SW480 (cell line): ENCODE results near the gene PPP1CA.
"Not testable (repeated sequence)": the region's sequence is repeated elsewhere in the genome, so short reads cannot be mapped to it uniquely, and the experiment has no call there.

Source experiments
- DNase-seq: peaks from one replicate; pipeline ENCODE4 v3.0.0-alpha.2; 2016; ENCODE audit warnings: low spot score

PPP1CA gene

DNA sequence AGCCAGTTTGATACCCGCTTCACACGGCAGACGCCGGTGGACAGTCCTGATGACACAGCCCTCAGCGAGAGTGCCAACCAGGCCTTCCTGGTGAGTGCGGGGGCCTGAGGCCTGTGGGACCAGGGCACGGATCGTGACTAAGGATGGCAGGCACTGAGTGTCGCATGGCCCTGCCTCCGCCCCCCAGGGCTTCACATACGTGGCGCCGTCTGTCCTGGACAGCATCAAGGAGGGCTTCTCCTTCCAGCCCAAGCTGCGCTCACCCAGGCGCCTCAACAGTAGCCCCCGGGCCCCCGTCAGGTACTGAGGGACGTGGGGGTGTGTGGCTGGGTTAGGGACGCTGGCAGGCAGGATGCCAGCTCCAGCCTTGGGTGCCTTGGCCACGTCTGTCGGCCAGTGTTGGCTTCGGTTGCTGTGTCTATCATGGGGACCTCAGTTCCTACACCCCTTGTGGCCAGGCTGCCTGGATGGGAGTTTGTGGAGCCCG, 32.8 kb upstream of the PPP1CA start:
- DNase-seq = no peak

DNA sequence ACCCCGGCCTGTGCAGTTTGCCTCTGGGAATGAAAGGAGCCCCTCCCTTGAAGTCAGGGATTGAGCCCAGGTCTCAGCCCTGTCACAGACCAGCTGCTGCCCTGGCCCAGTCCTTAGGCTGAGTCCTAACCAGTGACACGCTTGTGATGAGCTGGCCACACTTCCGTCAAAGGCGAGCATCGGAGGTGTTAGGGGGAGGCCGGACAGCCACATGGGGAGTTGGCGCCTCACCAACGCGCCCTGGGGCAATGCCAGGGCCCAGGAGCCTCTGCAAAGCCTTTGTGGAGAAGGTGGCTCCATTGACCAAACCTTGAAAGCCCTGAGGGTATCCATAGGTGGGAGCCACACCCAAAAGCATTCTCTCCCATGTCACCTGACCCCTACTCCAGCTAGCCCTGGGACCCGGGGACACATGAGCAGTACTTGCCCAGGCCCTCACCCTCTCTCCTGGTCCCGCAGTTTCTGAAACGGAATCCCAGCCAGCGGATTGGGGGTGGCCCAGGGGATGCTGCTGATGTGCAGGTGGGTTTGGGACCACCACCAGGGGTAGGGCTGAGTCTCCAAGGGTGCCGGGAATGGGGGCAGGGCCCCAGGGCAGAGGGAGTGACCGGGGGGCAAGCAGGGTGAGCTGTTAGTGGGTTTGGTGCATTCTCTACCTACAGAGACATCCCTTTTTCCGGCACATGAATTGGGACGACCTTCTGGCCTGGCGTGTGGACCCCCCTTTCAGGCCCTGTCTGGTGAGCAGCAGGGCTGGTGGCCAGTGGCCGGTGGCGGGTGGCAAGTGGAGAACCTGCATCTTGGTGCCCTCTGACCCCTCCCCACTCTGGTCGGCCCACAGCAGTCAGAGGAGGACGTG, 32.1 kb upstream of the PPP1CA start:
- DNase-seq = no peak

DNA sequence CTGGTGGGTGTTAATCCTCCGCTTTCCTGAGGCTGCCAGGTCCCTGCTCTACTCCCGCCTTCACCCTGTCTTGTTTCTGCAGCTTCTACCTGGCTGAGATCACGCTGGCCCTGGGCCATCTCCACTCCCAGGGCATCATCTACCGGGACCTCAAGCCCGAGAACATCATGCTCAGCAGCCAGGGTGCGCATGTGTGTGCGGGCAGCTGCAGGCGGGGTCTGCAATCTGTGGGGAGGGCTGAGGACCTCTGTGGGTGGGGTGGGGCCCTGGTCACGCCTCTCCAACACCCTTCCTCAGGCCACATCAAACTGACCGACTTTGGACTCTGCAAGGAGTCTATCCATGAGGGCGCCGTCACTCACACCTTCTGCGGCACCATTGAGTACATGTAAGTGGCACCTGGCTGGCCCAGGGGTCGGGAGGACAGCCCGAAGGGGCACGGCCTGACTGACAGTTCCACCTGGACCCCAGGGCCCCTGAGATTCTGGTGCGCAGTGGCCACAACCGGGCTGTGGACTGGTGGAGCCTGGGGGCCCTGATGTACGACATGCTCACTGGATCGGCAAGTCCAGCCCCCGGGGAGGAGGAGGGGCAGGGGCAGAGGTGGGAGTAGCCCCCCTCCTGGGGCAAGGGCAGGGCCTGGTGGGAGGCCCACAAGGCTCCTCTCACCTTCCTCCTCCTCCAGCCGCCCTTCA, 31.1 kb upstream of the PPP1CA start:
- DNase-seq = no peak

DNA sequence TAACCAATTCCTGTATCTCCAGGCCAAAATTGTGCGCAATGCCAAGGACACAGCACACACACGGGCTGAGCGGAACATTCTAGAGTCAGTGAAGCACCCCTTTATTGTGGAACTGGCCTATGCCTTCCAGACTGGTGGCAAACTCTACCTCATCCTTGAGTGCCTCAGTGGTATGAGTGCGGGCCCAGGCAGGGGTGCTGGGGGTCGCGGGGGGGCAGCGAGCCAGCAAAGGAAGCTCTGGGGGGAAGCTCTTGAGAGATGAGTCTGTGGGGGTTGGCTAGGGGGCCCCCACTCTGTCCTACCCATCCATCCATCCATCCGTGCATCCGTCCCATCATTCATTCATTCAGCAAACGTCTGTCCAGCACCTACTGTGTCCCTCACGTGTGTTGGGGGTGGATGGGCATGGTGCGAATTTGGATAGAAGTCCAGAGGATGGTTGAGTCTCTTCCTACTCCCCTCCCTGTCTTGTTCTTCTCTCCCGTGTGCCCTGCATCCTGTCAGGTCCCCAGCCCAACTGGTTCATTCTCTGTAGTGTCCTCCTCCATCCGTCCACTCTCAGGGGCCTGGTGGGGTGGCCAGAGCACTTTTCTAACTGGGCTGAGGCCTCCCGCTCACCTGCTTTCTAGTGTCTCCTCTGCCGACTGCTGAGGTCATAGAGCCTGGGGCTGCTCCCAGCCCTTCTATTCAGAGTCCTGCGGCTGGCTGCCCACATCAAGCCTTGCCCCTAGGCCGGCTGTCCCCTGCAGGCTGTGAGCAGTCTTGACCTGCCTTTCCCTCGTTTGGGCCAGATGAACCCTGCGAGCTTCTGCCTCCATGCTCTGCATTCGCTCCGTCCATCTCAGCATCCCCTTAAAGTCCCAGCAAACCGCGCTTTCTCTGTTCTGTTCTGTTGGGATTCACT, 29.9 kb upstream of the PPP1CA start:
- DNase-seq = no peak

DNA sequence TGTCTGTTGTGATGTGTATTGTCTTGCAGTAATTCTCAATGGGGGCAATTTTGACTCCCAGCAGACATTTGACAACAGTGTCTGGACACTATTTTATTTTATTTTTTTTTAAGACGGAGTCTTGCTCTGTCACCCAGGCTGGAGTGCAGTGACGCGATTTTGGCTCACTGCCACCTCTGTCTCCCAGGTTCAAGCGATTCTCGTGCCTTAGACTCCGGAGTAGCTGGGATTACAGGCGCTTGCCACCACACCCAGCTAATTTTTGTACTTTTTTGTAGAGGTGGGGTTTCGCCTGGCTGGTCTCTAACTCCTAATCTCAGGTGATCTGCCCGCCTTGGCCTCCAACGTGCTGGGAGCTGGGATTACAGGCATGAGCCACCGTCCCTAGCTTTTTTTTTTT, 28.1 kb upstream of the PPP1CA start:
- DNase-seq = no peak

DNA sequence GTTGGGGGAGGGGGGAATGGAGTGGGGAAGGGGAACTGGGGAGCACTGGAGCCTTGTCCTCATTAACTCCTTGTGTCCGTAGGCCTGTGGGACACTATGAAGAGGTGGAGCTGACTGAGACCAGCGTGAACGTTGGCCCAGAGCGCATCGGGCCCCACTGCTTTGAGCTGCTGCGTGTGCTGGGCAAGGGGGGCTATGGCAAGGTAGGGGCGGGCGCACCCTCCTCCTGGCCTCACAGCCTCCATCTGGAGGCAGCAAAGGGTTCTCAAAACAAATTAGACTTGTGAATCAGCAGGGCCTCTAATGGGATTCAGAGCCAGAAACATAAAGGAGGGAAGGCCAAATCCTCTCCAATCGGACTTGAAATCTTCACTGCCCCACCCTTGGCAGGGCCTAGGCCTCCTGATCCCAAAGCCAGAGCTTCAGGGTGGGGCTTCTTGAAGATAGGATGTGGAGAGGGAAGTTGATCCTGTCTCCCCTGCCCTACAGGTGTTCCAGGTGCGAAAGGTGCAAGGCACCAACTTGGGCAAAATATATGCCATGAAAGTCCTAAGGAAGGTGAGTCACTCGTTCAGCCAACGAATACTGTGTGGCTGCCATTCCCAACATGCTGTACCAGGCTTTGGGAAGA, 27.5 kb upstream of the PPP1CA start:
- no peak for DNase-seq

DNA sequence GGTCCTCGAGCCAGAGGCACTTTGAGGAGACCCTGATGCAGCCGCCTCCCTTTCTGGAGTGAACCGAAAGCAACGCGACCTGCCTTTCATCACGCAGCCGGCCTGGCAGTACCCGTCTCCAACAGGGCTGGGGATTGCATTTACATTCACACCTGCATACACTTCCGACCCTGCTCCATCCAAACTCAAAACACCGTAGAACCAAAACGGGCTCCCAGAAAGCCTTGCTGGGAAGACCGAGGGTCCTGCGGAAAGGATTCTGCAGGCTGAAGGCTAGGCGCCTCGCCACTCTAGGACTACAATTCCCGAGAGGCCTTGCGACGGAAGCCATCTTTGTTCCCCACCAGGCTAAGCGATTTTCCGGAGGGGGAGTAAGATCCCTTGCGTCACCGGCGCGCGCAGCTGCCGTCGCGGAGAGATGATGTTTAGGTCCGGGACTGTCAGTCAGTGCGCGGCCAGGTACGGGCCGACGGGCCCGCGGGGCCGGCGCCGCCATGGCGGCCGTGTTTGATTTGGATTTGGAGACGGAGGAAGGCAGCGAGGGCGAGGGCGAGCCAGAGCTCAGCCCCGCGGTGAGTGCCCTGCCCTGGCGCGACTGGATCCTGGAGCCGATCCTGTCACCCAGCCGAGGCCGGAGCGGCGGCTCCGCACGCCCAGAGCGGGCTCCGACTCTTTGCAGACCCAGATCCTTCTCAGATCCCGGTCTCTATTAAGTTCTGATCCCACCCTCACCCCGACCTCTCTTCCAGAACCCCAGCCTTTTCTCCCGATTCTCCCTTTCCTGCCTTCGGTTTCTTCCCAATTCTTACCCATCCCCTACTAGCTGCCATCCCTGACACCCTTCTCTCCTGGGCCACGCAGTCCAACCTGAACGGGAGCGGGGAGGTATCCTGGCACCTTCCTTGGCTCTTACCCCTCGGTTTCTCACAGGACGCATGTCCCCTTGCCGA, 26.7 kb upstream of the PPP1CA start, which contains the start of gene RPS6KB2:
TSS of gene RPS6KB2 (plus strand) at position 443 of the 950 bp plus-strand sequence. CDS start at position 495, 52 bp downstream.
- DNase-seq = peak; percentile 97

DNA sequence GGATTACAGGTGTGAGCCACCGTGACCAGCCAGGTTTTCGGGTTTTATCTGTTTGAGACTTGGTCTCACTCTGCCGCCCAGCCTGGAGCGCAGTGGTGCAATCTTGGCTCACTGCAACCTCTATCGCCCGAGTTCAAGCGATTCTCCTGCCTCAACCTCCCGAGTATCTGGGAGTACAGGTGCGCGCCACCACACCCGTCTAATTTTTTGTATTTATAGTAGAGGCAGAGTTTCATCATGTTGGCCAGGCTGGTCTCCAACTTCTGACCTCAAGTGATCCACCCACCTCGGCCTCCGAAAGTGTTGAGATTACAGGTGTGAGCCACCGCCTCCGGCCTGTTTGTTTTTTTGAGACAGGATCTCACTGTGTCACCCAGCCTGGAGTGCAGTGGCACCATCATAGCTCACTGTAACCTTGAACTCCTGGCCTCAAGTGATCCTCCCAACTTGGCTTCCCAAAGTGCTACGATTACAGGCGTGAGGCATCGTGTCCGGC, 25.8 kb upstream of the PPP1CA start:
- DNase-seq = not testable (repeated sequence)

DNA sequence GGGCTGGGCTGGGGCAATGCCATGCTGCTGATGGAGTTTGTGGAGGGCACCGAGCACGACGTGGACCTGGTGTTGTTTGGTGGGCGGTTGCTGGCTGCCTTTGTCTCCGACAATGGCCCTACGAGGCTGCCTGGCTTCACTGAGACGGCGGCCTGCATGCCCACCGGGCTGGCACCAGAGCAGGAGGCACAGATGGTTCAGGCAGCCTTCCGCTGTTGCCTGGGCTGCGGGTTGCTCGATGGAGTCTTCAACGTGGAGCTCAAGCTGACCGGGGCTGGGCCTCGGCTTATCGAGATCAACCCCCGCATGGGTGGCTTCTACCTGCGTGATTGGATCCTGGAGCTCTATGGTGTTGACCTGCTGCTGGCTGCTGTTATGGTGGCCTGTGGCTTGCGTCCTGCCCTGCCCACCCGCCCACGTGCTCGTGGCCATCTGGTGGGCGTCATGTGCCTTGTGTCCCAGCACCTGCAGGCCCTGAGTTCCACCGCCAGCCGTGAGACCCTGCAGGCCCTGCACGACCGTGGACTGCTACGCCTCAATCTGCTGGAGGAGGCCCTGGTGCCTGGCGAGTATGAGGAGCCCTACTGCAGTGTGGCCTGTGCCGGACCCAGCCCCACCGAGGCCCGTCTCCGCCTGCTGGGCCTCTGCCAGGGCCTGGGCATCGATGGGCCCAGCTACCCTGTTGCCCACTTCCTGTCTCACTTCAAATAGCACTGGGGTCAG, 22.4 kb upstream of the PPP1CA start:
- DNase-seq = no peak

DNA sequence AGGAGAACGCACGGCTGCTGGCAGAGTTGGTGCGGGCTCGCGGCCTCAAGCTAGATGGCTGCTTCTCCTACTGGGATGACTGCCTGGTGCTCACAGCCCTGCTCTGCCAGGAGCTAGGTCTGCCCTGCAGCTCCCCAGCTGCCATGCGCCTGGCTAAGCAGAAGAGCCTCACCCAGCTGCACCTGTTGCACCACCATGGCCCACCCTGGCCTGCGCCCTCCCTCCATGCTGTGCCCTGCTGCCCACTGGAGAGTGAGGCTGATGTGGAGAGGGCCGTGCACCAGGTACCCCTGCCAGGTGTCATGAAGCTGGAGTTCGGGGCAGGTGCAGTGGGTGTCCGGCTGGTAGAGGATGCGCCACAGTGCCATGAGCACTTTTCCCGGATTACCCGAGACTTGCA, 21.8 kb upstream of the PPP1CA start:
- no peak for DNase-seq

DNA sequence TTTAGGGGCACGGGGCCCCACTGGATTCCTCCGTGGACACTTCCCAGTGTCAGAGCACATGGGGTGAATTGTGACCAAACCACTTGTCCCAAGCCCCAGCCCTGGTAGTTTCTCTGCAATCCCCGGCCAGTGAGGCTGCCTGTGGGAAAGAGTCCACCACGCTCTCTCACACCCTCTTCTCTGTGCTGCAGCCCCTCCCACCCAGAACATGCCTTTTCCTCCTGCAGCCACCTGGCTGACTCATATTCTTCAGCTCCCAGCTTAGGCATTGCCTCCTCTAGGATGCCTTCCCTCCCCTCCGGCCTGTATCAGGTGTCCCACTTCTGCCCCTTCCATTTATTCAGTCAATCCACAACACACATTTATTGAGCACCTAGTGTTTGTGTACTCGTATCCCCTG, 21.2 kb upstream of the PPP1CA start:
- peak; percentile 66 for DNase-seq

DNA sequence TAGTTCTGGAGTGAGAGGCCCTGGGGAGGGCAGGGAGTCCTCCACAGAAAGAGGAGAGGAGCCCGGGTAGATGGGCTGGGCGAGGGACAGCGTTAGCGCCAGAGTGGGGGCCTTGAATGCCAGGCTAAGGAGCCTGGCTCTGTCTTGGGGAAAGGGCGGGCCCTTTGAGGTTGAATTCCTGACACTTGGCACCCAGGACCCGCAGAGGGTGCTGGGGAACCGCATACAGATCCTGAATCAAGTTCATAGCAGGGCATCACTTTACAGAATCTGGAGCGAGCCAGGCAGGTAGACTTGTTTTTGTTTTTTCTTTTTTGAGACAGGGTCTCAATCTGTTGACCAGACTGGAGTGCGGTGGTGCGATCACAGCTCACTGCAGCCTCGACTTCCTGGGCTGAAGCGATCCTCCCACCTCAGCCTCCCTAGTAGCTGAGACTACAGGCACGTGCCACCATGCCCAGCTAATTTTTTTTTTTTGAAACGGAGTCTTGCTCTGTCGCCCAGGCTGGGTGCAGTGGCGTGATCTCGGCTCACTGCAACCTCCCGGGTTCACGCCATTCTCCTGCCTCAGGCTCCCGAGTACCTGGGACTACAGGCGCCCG, 19.9 kb upstream of the PPP1CA start:
- no peak for DNase-seq

DNA sequence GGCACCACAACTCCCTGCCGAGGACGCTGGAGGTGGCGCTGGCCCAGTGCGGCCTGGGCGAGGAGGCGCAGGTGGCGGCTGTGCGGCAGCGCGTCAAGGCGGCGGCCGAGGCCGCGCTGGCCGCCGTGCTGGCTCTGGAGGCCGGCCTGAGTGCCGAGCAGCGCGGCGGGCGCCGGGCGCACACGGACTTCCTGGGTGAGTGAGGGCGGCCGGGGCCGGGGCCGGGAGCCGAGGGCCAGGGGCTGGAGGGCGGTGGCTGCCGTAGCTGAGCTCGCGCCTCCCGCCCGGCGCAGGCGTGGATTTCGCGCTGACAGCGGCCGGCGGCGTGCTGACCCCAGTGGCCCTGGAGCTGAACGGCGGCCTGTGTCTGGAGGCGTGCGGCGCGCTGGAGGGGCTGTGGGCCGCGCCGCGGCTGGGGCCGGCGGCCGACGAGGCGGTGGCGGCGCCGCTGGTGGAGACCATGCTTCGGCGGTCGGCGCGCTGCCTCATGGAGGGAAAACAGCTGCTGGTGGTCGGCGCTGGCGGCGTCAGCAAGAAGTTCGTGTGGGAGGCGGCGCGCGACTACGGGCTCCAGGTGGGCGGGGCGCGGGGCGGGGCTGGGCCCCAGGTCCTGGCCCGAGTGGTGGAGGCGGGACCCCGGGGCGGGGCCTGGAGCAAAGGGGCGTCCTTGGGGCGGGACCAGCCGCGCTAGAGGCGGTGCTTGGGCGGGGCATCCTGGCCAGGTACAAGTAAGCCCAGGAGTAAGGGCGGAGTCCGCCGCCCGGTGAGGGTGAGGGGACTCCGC, 19.2 kb upstream of the PPP1CA start:
- DNase-seq = peak; percentile 91

DNA sequence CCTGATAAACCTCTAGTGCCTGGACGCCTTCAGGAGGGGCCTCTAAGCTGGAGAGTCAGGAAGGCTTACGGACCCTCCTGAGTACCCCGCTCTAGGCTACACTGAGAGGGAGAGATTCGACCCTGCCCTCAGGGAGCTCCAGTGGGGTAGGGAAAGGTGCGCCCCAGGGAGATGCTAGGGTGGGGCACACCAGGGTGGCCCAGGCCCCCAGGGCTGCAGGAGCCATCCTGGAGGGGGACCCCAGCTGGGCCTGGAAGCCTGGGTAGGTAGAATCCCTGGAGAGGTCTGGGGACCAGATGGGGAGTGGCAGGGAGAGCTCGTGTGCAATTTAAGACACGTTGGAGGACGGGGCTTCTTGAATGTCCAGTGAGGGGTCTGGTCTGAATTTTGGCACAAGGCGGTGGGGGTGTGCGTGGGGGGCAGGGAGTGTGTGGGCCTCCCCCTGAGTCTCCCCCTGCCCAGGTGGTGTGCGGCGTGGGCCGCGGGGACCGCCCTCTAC, 18.5 kb upstream of the PPP1CA start:
- DNase-seq = no peak

DNA sequence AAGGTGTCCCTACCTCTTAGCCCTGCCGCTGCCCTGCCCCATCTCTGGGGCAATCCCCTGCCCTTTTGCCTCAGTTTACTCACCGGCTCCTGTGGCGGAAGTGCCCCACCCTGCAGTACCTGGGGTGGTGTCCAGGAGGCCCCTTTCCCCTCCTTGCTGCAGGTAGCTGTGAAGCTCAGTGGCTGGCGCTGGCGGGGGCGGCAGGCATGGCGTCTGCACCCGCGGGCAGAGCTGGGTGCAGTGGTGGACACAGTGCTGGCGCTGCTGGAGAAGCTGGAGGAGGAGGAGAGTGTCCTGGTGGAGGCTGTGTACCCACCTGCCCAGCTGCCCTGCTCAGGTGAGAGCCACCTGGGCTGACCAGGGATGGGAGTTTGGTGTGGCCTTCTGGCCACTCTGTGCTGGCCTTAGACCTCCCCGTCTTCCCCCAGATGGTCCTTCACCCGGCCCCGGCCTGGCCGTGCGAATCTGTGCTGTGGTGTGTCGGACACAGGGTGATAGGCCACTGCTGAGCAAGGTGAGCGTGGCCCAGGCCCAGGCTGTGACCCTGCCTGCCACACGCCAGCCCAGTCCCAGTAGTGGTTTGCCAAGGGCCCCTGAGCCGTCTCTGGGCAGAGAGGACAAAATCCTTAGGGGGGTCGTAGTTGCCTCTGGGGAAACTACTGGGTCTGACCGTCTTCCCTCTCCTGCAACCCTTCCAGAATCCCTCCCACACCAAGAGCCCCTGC, 17.8 kb upstream of the PPP1CA start:
- DNase-seq = no peak

DNA sequence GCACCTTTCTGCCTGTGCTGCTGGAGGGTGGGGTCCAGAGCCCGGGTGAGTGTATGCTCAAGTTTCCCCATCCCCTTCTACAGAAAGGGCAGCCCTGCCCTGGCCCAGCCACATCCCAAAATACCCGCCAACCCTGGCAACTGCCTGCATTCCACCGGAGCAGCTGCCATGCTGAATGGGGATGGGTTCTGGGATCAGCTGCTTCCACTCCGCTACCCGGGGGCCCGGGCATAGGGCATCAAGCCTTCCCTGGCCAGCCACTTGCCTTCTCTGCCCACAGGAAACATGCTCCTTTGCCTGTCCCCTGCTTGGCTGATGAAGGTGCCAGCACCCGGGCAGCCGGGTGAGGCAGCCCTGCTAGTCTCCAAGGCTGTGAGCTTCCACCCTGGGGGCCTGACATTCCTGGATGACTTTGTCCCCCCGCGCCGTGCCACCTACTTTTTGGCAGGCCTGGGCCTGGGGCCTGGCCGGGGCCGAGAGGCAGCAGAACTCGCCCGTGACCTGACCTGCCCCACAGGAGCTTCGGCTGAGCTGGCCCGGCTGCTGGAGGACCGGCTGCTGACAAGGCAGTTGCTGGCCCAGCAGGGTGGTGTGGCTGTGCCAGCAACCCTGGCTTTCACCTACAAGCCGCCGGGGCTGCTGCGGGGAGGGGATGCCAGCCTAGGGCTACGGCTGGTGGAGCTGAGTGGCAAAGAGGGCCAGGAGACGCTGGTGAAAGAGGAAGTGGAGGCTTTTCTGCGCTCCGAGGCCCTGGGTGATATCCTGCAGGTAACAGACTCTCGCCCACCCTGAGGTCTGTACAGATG, 17.0 kb upstream of the PPP1CA start:
- DNase-seq = no peak

DNA sequence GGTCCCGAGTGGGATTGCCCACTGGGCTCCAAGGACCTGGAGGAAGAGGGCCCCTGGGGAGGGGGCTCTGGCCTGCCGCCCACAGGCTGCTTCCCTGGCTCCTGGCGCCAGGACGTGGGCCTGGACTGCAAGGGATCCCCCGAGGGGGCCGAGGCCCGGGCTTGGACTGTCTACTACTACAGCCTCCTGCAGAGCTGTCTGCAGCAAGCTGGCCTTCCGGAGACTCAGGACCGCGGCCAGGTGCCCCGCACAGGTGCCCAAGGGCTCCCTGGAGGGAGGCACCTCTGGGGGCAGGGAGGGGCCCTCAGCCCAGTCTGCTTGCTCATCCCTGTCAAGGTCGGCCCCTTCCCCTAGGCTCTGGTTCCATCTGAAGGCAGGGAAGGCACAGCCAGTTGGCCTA, 15.8 kb upstream of the PPP1CA start:
- no peak for DNase-seq
